ENCODE measurements around the gene ZNF25. TPM values are rescaled to one million over a fixed set of nuclear protein-coding genes. Genes with fewer than 3 reads are reported as not detected.
A peak's percentile ranks its signal among the peaks of the same experiment; 100 is the strongest.
"Not testable (repeated sequence)": the region's sequence is repeated elsewhere in the genome, so short reads cannot be mapped to it uniquely, and the experiment has no call there.

The ZNF25 gene
- 18.9 TPM for total RNA-seq
- long read RNA-seq, full-length matches to known transcripts = 17 of 25 reads
- long read RNA-seq, partial matches to known transcripts = 2 of 25 reads
- long read RNA-seq, other reads (novel, unspliced or antisense) = 6 of 25 reads

- intact Hi-C loops (cut with DNase I) = loop anchor here (1.0 to 2.0 kb wide), 3 partner anchors 35 to 118 kb away; partner anchors contain the start of genes ZNF33A and ZNF37A
- peak; percentile 100 for DNase-seq (ENCODE audit: low spot score)
These were observed at the start of gene ZNF25 for GRCh38 chr10:37976091-37976879. Gene ZNF25 (minus strand): TSS chr10:37976647. CDS start chr10:37971722, 4,925 bp downstream.

GRCh38 chr10:38025283-38025682 is 48.8 kb upstream of the ZNF25 start:
- DNase-seq (ENCODE audit: low spot score) = no peak
- intact Hi-C loops (cut with DNase I) = no loop called here

GRCh38 chr10:38019124-38019523 is 42.7 kb upstream of the ZNF25 start:
- intact Hi-C loops (cut with DNase I); DNase-seq (ENCODE audit: low spot score): not testable (repeated sequence)

GRCh38 chr10:38016354-38016753 is 39.9 kb upstream of the ZNF25 start:
- intact Hi-C loops (cut with DNase I) = no loop called here
- DNase-seq (ENCODE audit: low spot score) = no peak

- peak; percentile 95 for DNase-seq (ENCODE audit: low spot score)
- intact Hi-C loops (cut with DNase I) = loop anchor here (2.0 kb wide), 3 partner anchors 34 to 154 kb away; partner anchors contain the start of genes ZNF248, ZNF25 and ZNF37A
These were observed 33.9 kb upstream of the ZNF25 start, which contains the start of gene ZNF33A for GRCh38 chr10:38010119-38010903. Gene ZNF33A (plus strand): TSS chr10:38010675. CDS start chr10:38012342, 1,667 bp downstream.

GRCh38 chr10:38007991-38008390 is 31.5 kb upstream of the ZNF25 start:
- intact Hi-C loops (cut with DNase I) = no loop called here
- DNase-seq (ENCODE audit: low spot score) = no peak

GRCh38 chr10:38007551-38007950 is 31.1 kb upstream of the ZNF25 start:
- intact Hi-C loops (cut with DNase I) = no loop called here
- no peak for DNase-seq (ENCODE audit: low spot score)

GRCh38 chr10:38003588-38003987 is 27.1 kb upstream of the ZNF25 start:
- intact Hi-C loops (cut with DNase I) = no loop called here
- DNase-seq (ENCODE audit: low spot score) = no peak

- DNase-seq (ENCODE audit: low spot score) = no peak
- intact Hi-C loops (cut with DNase I) = no loop called here
These were observed 26.6 kb upstream of the ZNF25 start for GRCh38 chr10:38003026-38003425.

- DNase-seq (ENCODE audit: low spot score); intact Hi-C loops (cut with DNase I): not testable (repeated sequence)
These were observed 24.0 kb upstream of the ZNF25 start for GRCh38 chr10:38000474-38000873.

GRCh38 chr10:37998920-37999319 is 22.5 kb upstream of the ZNF25 start:
- intact Hi-C loops (cut with DNase I); DNase-seq (ENCODE audit: low spot score): not testable (repeated sequence)

GRCh38 chr10:37992083-37992482 is 15.6 kb upstream of the ZNF25 start:
- intact Hi-C loops (cut with DNase I) = no loop called here
- DNase-seq (ENCODE audit: low spot score) = no peak

- no peak for DNase-seq (ENCODE audit: low spot score)
- intact Hi-C loops (cut with DNase I) = no loop called here
These were observed 15.2 kb upstream of the ZNF25 start for GRCh38 chr10:37991655-37992054.

- DNase-seq (ENCODE audit: low spot score) = no peak
- intact Hi-C loops (cut with DNase I) = loop anchor here (1.0 to 2.0 kb wide), 3 partner anchors 34 to 119 kb away; partner anchors contain the start of genes ZNF33A and ZNF37A
These were observed 395 bp upstream of the ZNF25 start for GRCh38 chr10:37976880-37977203.

- intact Hi-C loops (cut with DNase I) = no loop called here
- DNase-seq (ENCODE audit: low spot score) = no peak
These were observed 951 bp downstream of the ZNF25 start for GRCh38 chr10:37975401-37975991.

GRCh38 chr10:37972396-37972795 is 4.1 kb downstream of the ZNF25 start:
- no peak for DNase-seq (ENCODE audit: low spot score)
- intact Hi-C loops (cut with DNase I) = no loop called here

- no peak for DNase-seq (ENCODE audit: low spot score)
- intact Hi-C loops (cut with DNase I) = no loop called here
These were observed 11.4 kb downstream of the ZNF25 start for GRCh38 chr10:37965006-37965405.

GRCh38 chr10:37960591-37961137 is 15.8 kb downstream of the ZNF25 start:
- no peak for DNase-seq (ENCODE audit: low spot score)
- intact Hi-C loops (cut with DNase I) = no loop called here

GRCh38 chr10:37957841-37958240 is 18.6 kb downstream of the ZNF25 start:
- no peak for DNase-seq (ENCODE audit: low spot score)
- intact Hi-C loops (cut with DNase I) = no loop called here

GRCh38 chr10:37952926-37953325 is 23.5 kb downstream of the ZNF25 start:
- intact Hi-C loops (cut with DNase I) = no loop called here
- DNase-seq (ENCODE audit: low spot score) = no peak
